Prostate gland (tissue), 2 donors: ENCODE results near the gene KIAA0232. TPM values are rescaled to one million over a fixed set of nuclear protein-coding genes. Genes with fewer than 3 reads are reported as not detected.

Source experiments
- DNase-seq: peaks from one replicate; pipeline ENCODE4 v3.0.0-alpha.2; 2019; ENCODE audit warnings: low spot score
- H3K27ac ChIP-seq, 2 donors: fragments of 200-600 bp; sonication (generic); 2 replicates each; pipeline ENCODE4 v1.5.1; 2017 to 2019
- H3K27me3 ChIP-seq: fragments of 200-600 bp; sonication (generic); replicated peaks from 2 replicates; pipeline ENCODE4 v1.5.1; 2019; ENCODE audit not compliant: insufficient read depth
- H3K36me3 ChIP-seq, 2 donors: fragments of 200-600 bp; sonication (generic); 1 replicate in 1 of 2; 2 replicates in 1 of 2; pipeline versions ENCODE4 v1.5.1 to v1.8.1; 2017 to 2019
- H3K4me1 ChIP-seq: fragments of 200-600 bp; sonication (generic); replicated peaks from 2 replicates; pipeline ENCODE4 v1.5.1; 2019
- H3K4me3 ChIP-seq, 2 donors: fragments of 200-600 bp; sonication (generic); 2 replicates each; pipeline ENCODE4 v1.5.1; 2017 to 2019
- H3K9me3 ChIP-seq: fragments of 200-600 bp; sonication (generic); 2 replicates; pipeline ENCODE4 v1.5.1; 2017
- POLR2A ChIP-seq: fragments of 450-650 bp; IDR thresholded peaks from one replicate; pipeline ENCODE4 v1.6.1; 2016; ENCODE audit warnings: antibody characterized with exemption, mild to moderate bottlenecking
- POLR2AphosphoS5 ChIP-seq: sonication (generic); formaldehyde crosslinking; IDR thresholded peaks from one replicate; pipeline ENCODE4 v1.6.1; 2017; ENCODE audit warnings: antibody characterized with exemption
- WGBS: methylation state at CpG from one replicate; pipeline ENCODE4 v1.1.5; 2018; 5-methylcytosine and 5-hydroxymethylcytosine counted together
- intact Hi-C: fragments of 100-400 bp; cut with DNase I; formaldehyde crosslinking; loops from one replicate; pipeline ENCODE4 v1.14.2; 2022
- total RNA-seq, 2 donors: library from RNA; depleted of rRNA; stranded (reverse); fragments of >200 nt; gene quantifications; one replicate each; pipeline ENCODE4 v1.1.0, GENCODE V29; 2016
- TF ChIP-seq, protein P1 (sequence below), 4 experiments: fragments of 200-600 bp in 2 of 4; fragments of 450-650 bp in 2 of 4; sonication (generic) in 2 of 4; IDR thresholded peaks; 1 replicate in 3 of 4; 2 replicates in 1 of 4; pipeline ENCODE4 v1.5.1; 2016 to 2019; ENCODE audit warnings: antibody characterized with exemption in 4 of 4, mild to moderate bottlenecking in 2 of 4, moderate library complexity in 2 of 4

KIAA0232 gene
- total RNA-seq, 2 donors from 2014 or later: 35.3 to 42.1 TPM

DNA sequence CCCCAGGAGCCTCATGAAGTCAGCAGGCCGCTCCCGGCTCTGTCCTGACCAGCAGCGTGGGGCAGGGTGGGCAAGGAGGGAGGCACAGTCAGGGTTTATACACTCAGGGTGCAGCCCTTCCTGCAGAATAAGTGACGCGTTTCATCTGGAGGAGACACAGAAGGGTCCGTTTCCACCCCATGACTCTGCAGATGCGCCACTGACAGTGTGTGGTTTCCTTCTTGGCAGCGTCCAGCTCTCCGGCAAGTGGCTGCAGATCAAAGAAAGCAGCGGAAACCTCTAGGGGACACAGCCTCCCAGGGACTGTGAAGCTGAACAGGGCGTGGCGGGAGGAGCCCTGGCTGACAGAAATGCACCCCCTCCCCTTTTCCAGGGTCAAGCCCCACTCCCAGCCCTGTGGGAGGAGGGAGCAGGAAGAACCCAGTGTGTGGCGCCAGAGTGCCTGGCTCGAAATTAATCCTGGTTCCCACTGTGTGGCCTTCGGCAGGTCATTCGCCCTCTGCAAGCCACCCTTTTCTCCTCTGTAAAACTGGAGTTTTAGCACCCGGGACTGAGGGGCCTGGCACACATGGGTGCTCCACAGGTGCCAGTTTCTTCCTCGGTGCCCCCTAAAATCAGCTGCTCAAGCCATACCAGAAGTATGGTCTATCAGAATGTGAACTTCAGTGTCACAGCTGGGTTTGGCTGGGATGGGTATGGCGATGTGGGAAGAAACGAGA is 109.8 kb downstream of the KIAA0232 start:
- Histone ChIP-seq H3K4me3 (no peak overlapping the region), H3K9me3 (no peaks in the 10 kb centered on the region), H3K27me3 (no peaks in the 10 kb centered on the region), H3K27ac (peak overlapping the region; percentile 8 to 29), H3K36me3 (no peaks in the 10 kb centered on the region), H3K4me1 (no peaks in the 10 kb centered on the region)
- peak; percentile 36 for DNase-seq
- 13% methylated on average over 20 of the region's 20 CpGs for WGBS
- intact Hi-C loops: no loop called here
- TF ChIP-seq, protein P1, sequence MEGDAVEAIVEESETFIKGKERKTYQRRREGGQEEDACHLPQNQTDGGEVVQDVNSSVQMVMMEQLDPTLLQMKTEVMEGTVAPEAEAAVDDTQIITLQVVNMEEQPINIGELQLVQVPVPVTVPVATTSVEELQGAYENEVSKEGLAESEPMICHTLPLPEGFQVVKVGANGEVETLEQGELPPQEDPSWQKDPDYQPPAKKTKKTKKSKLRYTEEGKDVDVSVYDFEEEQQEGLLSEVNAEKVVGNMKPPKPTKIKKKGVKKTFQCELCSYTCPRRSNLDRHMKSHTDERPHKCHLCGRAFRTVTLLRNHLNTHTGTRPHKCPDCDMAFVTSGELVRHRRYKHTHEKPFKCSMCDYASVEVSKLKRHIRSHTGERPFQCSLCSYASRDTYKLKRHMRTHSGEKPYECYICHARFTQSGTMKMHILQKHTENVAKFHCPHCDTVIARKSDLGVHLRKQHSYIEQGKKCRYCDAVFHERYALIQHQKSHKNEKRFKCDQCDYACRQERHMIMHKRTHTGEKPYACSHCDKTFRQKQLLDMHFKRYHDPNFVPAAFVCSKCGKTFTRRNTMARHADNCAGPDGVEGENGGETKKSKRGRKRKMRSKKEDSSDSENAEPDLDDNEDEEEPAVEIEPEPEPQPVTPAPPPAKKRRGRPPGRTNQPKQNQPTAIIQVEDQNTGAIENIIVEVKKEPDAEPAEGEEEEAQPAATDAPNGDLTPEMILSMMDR (IDR thresholded peaks at IDR 0.05): peak in 1 of 4 experiments; percentile 23
- no peak for TF ChIP-seq POLR2A

- intact Hi-C loops: no loop called here
- no peak for DNase-seq
- H3K36me3 ChIP-seq: no peaks in the 10 kb centered on the region
- H3K9me3 ChIP-seq: no peaks in the 10 kb centered on the region
- TF ChIP-seq POLR2A: no peak
- H3K27me3 ChIP-seq: no peaks in the 10 kb centered on the region
- no peaks in the 10 kb centered on the region for H3K4me1 ChIP-seq
- WGBS: 72% methylated on average over 6 of the region's 6 CpGs
- no peak overlapping the region for H3K27ac ChIP-seq
- no peak overlapping the region for H3K4me3 ChIP-seq
Measured at GRCh38 chr4:6892909-6893202, 110.3 kb downstream of the KIAA0232 start.

GRCh38 chr4:6893449-6894085 is 111.0 kb downstream of the KIAA0232 start:
- Histone ChIP-seq H3K9me3 (no peaks in the 10 kb centered on the region), H3K4me1 (no peaks in the 10 kb centered on the region), H3K36me3 (no peaks in the 10 kb centered on the region), H3K27me3 (no peaks in the 10 kb centered on the region), H3K27ac (no peak overlapping the region), H3K4me3 (no peak overlapping the region)
- WGBS: 77% methylated on average over 7 of the region's 7 CpGs
- TF ChIP-seq POLR2A (no peak), POLR2AphosphoS5 (no peak)
- TF ChIP-seq, protein P1 (IDR thresholded peaks at IDR 0.05): no peak
- no peak for DNase-seq
- intact Hi-C loops: no loop called here

GRCh38 chr4:6894086-6894478 is 111.6 kb downstream of the KIAA0232 start:
- no peaks in the 10 kb centered on the region for H3K9me3 ChIP-seq
- no peak for DNase-seq
- TF ChIP-seq POLR2A: no peak
- TF ChIP-seq POLR2AphosphoS5: no peak
- TF ChIP-seq, protein P1 (IDR thresholded peaks at IDR 0.05): no peak
- H3K4me3 ChIP-seq: no peak overlapping the region
- intact Hi-C loops: no loop called here
- no peaks in the 10 kb centered on the region for H3K4me1 ChIP-seq
- no peaks in the 10 kb centered on the region for H3K27me3 ChIP-seq
- H3K27ac ChIP-seq: no peak overlapping the region
- WGBS: 95% methylated on average over 3 of the region's 3 CpGs
- H3K36me3 ChIP-seq: no peaks in the 10 kb centered on the region

DNA sequence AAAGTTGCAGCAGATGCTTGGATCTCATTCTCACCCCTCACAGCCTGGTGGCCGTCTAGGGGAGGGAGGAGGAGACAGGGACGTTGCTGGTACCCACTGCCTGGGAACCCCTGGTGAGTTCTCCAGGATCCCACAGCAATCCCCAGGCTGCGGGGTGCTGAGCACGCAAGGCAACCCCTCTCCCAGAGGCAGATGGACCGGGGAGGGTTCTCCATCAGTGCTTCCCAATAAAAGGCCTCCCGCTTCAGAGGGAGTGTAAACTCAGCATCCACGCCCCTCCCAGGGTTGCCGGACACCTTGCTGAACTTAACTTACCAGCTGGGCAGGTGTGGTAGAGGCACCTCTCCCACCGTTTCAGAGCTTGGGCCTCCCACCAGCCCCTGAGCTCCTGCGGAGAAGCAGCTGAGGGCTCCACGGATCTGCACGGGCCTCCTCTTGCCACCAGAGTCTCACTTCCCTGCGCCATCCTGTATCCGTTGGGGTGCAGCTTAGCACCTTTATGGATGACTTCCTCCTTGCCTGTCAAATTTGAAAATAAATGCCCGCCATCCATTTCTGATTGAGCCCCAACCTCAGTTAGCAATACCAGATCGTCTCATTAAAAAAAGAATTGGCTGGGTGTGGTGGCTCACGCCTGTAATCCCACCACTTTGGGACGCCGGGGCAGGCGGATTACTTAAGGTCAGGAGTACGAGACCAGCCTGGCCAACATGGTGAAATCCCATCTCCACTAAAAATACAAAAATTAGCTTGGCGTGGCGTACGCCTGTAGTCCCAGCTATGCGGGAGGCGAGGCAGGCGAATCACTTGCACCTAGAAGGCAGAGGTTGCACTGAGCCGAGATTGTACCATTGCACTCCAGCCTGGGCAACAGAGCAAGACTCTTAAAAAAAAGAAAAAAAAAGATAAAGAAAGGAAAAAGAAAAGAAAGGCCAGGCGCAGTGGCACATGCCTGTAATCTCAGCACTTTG is 112.3 kb downstream of the KIAA0232 start:
- intact Hi-C loops: no loop called here
- TF ChIP-seq POLR2AphosphoS5 (no peak), POLR2A (no peak)
- TF ChIP-seq, protein P1 (IDR thresholded peaks at IDR 0.05): no peak
- Histone ChIP-seq H3K9me3 (no peaks in the 10 kb centered on the region), H3K36me3 (no peaks in the 10 kb centered on the region), H3K4me1 (no peaks in the 10 kb centered on the region), H3K27me3 (no peaks in the 10 kb centered on the region), H3K27ac (no peak overlapping the region), H3K4me3 (no peak overlapping the region)
- no peak for DNase-seq
- WGBS: 88% methylated on average over 28 of the region's 29 CpGs
